ENCODE data around the gene FKBP5.
"Not testable (repeated sequence)": the region's sequence is repeated elsewhere in the genome, so short reads cannot be mapped to it uniquely, and the experiment has no call there.

Gene FKBP5

GRCh38 chr6:35706468-35706867 is 17.8 kb upstream of the FKBP5 start:
- in situ Hi-C loops (cut with MboI; ENCODE audit: low pct_unique_long_range_greater_than_20kb, low sequenced_read_pairs): no loop called here
- peak; percentile 64 for DNase-seq

- DNase-seq: no peak
- in situ Hi-C loops (cut with MboI; ENCODE audit: low pct_unique_long_range_greater_than_20kb, low sequenced_read_pairs): no loop called here
Observed at GRCh38 chr6:35703554-35703953, 14.8 kb upstream of the FKBP5 start.

- no peak for DNase-seq
- in situ Hi-C loops (cut with MboI; ENCODE audit: low pct_unique_long_range_greater_than_20kb, low sequenced_read_pairs): no loop called here
Observed at GRCh38 chr6:35698858-35699257, 10.1 kb upstream of the FKBP5 start.

DNA sequence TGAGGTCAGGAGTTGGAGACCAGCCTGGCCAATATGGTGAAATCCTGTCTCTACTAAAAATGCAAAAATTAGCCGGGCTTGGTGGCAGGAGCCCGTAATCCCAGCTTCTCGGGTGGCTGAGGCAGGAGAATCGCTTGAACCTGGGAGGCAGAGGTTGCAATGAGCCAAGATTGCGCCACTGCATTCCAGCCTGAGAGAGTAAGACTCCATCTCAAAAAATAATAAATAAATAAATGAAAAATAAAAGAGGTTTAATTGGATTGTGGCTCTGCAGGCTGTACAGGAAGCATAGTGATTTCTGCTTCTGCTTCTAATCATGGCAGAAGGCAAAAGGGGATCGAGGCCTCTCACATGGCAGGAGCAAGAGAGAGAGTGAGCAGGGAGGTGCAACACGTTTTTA is 9.7 kb upstream of the FKBP5 start:
- in situ Hi-C loops (cut with MboI; ENCODE audit: low pct_unique_long_range_greater_than_20kb, low sequenced_read_pairs); DNase-seq: not testable (repeated sequence)

- in situ Hi-C loops (cut with MboI; ENCODE audit: low pct_unique_long_range_greater_than_20kb, low sequenced_read_pairs): no loop called here
- no peak for DNase-seq
Observed at GRCh38 chr6:35694462-35694861, 5.7 kb upstream of the FKBP5 start.

DNA sequence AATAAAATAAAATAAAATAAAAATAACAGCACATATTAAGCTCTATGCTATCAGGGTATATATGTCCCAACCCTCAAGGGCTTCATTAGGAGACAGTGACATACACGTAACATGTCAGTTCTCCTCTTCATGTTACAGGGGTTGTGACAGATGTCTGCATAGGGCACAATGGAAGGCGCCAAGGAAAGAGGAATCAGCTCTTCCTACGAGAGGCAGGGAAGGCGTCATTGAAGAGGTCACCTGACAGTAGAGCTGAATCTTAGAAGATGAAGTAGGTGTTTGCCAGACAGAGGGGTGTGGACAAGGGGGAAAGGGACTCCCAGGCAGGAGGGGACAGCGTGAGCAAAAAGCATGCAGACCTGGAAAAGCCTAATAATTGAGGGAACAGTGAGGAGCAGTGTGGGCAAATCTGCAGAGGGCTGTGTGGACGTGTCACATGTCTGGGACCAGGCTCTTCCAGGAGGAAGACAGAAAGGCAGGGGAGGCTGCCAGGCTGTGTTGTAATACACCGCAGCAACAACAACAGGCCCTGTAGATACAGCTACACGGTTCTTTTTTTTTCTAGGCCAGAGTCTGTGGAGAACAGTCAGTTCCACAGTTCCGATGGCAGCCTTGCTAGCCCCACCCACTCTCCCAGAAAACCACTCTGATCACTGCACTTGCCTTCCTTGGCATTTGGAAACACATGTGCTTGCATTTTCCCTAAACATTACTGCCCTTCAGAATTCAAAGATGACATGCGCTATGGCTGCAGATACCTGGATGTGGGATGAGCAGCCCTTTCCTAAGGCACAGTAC is 2.5 kb upstream of the FKBP5 start:
- in situ Hi-C loops (cut with MboI; ENCODE audit: low pct_unique_long_range_greater_than_20kb, low sequenced_read_pairs): no loop called here
- DNase-seq: peak; percentile 72

DNA sequence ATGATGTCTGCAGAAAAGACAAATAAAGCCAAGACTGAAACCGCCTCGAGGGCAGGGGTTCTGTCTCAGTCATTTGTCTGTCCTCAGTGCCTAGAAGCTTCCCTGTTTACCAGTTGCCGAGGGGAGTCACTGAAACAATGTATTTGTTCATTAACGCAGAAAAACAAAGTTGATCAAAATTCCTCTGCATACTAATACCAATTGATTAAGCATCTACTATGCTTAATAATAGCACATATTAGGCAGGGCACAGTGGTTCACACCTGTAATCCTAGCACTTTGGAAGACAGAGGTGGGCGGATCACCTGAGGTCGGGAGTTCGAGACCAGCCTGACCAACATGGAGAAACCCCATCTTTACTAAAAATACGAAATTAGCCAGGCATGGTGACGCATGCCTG is 1.8 kb upstream of the FKBP5 start:
- in situ Hi-C loops (cut with MboI; ENCODE audit: low pct_unique_long_range_greater_than_20kb, low sequenced_read_pairs): no loop called here
- no peak for DNase-seq

- DNase-seq; in situ Hi-C loops (cut with MboI; ENCODE audit: low pct_unique_long_range_greater_than_20kb, low sequenced_read_pairs): not testable (repeated sequence)
Observed at GRCh38 chr6:35690006-35690405, 1.3 kb upstream of the FKBP5 start.

DNA sequence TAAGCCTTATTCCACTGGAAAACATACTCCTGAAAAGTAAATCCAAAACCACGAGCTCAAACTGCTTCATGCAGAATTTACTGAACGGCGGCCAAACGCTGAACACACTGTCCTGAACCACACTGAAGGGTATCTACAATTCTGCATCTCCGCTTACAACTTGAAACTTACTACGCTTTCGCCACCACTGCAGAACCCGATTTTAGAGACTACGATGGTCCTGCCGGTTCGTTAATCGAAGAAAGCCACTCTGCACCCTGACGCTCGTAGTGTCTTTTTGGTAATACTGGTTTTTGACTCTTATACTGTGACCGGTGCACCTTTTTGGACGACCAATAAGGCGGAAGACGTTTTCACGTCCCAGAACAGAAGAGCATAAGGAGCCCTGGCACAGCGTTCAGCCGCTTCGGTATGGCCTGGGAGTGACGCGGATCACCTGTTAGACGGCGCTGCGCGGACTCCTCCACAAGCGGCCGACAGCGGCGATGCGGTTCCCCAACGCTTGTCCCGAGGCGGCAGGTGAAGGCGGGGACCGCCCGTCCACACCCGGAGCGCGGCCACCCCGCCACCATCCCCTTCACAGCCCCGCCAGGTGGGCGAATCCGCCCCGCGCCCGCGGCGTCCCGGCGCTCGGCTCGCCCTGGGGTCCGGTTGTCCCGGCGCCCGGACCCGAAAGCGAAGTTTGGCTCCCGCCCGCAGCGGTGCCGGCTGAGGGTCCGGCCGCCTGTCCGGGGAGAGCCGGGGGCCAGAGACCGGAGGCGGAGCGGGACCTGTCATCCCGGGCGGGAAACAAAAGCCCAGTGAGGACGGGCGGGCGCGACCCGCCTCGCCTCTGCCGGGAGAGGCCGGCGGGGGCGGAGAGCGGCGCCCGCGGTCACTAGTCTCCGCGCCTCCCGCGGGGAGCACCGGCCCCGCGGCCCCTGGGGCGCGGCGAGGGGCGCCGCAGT is 784 bp downstream of the FKBP5 start:
- in situ Hi-C loops (cut with MboI; ENCODE audit: low pct_unique_long_range_greater_than_20kb, low sequenced_read_pairs): no loop called here
- DNase-seq: peak; percentile 71

- in situ Hi-C loops (cut with MboI; ENCODE audit: low pct_unique_long_range_greater_than_20kb, low sequenced_read_pairs): no loop called here
Observed at GRCh38 chr6:35686873-35687555, 1.7 kb downstream of the FKBP5 start.

DNA sequence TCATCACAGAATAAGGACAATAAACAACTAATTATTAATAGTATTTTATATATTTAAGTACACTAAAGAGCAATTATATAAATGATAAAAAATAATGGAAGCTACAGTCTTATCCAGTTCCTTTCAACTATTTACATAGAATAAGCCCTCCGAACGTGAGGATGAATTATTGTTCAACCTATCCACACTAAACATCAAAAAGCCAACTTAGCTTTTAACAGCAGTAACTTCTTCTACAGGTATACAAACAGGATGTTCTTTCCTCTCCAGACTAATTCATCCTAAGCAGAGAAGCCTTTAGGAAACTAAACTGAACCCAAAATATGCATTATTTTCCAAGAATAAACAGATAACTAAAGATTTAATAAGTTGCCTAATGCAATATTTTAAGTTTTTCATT is 2.3 kb downstream of the FKBP5 start:
- no peak for DNase-seq
- in situ Hi-C loops (cut with MboI; ENCODE audit: low pct_unique_long_range_greater_than_20kb, low sequenced_read_pairs): no loop called here

More at GRCh38 chr6:35686873-35687555, 1.7 kb downstream of the FKBP5 start:
- DNase-seq: no peak

- in situ Hi-C loops (cut with MboI; ENCODE audit: low pct_unique_long_range_greater_than_20kb, low sequenced_read_pairs): no loop called here
Observed at GRCh38 chr6:35683267-35683666, 5.4 kb downstream of the FKBP5 start.

GRCh38 chr6:35681298-35681697 is 7.4 kb downstream of the FKBP5 start:
- no peak for DNase-seq
- in situ Hi-C loops (cut with MboI; ENCODE audit: low pct_unique_long_range_greater_than_20kb, low sequenced_read_pairs): no loop called here

More at GRCh38 chr6:35683267-35683666, 5.4 kb downstream of the FKBP5 start:
- no peak for DNase-seq

GRCh38 chr6:35679399-35679798 is 9.3 kb downstream of the FKBP5 start:
- DNase-seq: no peak
- in situ Hi-C loops (cut with MboI; ENCODE audit: low pct_unique_long_range_greater_than_20kb, low sequenced_read_pairs): no loop called here

DNA sequence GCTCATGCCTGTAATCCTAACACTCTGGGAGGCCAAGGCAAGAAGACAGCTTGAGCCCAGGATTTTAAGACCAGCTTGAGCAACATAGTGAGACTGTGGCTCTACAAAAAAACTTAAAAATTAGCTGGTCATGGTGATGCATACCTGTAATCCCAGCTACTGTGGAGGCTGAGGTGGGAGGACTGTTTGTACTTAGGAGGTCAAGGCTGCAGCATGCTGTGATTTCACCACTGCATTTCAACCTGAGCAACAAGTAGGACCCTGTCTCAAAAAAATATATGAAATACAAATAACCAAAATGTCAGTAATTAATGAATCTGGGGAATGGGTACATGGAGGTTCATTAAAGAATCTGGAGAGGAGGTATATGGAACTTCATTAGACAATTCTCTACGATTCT is 9.9 kb downstream of the FKBP5 start:
- in situ Hi-C loops (cut with MboI; ENCODE audit: low pct_unique_long_range_greater_than_20kb, low sequenced_read_pairs): no loop called here
- DNase-seq: no peak

- in situ Hi-C loops (cut with MboI; ENCODE audit: low pct_unique_long_range_greater_than_20kb, low sequenced_read_pairs): no loop called here
- no peak for DNase-seq
Observed at GRCh38 chr6:35678021-35678654, 10.6 kb downstream of the FKBP5 start.

GRCh38 chr6:35677456-35677855 is 11.3 kb downstream of the FKBP5 start:
- no peak for DNase-seq

DNA sequence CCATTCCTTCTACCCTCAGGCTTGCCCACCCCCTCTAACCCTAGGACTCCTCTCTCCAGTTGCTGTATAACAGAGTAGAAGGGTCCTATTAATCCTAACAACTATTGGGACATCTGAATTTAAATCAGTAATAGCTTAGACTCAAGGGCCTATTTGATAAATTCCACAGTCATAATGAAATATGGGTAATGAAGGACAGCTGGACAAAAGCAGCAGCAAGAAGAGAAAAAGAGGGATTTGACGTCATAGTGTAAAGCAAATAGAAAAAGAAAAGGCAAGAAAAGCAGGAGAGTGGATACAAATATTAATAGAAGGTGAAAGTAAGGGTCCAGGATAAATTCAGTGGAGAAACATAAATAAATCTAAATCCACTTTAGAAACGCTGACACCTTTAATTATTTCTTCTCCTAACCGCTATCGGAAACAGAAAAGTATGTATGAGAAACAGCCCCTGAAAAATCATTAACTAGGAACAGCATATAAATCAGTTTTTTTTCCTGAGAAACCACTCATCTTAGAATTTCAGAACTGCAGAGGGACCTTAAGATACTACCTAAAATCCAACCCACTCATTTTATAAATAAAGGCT is 12.8 kb downstream of the FKBP5 start:
- DNase-seq: no peak
- in situ Hi-C loops (cut with MboI; ENCODE audit: low pct_unique_long_range_greater_than_20kb, low sequenced_read_pairs): no loop called here

More at GRCh38 chr6:35677456-35677855, 11.3 kb downstream of the FKBP5 start:
- in situ Hi-C loops (cut with MboI; ENCODE audit: low pct_unique_long_range_greater_than_20kb, low sequenced_read_pairs): no loop called here

DNA sequence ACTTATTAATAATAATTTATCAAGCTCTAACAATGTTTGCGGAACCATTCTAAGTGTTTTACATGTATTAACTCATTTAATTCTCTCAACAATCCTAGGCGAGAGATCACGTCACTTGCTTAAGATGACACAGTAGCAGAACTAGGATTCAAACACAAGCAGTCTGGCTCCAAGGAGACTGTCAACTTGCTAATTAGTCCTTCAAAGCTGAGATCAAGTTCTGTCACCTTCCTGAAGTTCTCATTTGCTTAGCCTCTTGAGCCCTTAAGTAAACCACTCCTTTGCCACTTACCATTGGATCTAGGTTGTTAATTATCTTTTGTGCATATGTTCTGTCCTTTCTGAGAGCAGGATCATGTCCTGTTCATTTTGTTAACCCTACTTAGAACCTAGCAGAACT is 14.1 kb downstream of the FKBP5 start:
- no peak for DNase-seq

More for the DNA sequence above, 14.1 kb downstream of the FKBP5 start:
- in situ Hi-C loops (cut with MboI; ENCODE audit: low pct_unique_long_range_greater_than_20kb, low sequenced_read_pairs): no loop called here
